Mammary epithelial cell (primary cell): ENCODE results near the gene YAF2.

Source experiments
- EZH2 ChIP-seq: IDR thresholded peaks from 2 replicates; pipeline ENCODE4 v1.6.1; 2012; ENCODE audit warnings: low read length, inconsistent platforms, borderline replicate concordance
- TF ChIP-seq, protein P1 (sequence below), 2 donors: IDR thresholded peaks in 1 of 2; conservative IDR thresholded peaks in 1 of 2; 2 replicates each; pipeline ENCODE4 v1.5.1; 2011 to 2012; ENCODE audit warnings: inconsistent platforms in 2 of 2, low read length in 2 of 2, mild to moderate bottlenecking in 2 of 2, control low read depth in 1 of 2, low read depth in 1 of 2; ENCODE audit not compliant: insufficient read depth in 1 of 2; ENCODE audit errors: extremely low read depth in 1 of 2

DNA sequence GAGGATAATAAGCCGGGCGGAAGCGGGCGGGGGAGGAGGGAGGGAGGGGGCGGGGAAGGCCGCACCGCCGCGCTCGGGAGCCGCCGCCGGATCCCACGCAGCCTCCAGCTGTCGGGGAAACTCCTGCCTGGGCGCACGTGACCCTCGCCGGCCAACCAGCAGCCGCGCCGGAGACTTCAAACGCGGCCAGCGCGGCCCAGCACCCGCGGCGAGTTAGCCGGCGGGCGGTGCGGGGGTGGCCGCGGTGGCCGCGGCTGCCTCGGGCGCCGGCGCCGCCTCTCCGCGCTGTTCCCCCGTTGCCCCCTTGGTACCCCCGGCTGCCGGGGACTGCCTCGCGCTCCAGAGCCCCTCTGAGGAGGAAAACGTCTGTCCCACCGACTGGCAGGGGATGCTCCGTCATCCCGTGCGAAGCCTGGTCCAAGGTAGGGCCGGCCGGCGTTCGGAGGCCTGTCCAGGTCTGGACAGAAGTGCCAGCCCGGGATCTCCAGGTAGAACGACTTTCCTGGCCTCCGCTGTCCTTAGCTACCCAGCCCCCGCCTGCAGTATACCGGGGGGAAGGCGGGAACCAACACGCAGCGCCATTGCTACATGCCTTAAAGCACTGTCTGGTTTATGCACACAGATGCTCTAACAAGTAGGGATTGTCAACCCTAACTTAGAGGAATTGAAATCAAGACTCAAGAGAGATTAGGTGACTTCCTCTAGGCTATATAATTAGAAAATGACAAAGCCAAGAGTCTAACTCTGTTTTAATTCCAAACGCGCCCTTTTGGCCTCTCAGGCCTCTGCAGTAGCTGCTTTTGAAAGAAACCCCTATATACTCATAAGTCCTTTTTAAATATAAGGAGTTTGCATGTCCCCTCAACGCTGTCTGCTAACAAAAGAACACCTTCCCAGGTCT is at the start of gene YAF2:
- TF ChIP-seq, protein P1, sequence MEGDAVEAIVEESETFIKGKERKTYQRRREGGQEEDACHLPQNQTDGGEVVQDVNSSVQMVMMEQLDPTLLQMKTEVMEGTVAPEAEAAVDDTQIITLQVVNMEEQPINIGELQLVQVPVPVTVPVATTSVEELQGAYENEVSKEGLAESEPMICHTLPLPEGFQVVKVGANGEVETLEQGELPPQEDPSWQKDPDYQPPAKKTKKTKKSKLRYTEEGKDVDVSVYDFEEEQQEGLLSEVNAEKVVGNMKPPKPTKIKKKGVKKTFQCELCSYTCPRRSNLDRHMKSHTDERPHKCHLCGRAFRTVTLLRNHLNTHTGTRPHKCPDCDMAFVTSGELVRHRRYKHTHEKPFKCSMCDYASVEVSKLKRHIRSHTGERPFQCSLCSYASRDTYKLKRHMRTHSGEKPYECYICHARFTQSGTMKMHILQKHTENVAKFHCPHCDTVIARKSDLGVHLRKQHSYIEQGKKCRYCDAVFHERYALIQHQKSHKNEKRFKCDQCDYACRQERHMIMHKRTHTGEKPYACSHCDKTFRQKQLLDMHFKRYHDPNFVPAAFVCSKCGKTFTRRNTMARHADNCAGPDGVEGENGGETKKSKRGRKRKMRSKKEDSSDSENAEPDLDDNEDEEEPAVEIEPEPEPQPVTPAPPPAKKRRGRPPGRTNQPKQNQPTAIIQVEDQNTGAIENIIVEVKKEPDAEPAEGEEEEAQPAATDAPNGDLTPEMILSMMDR (conservative IDR thresholded peaks at IDR 0.05 in 1 of 2, IDR thresholded peaks at IDR 0.05 in 1 of 2; ENCODE audit: extremely low read depth in 1 of 2, insufficient read depth in 1 of 2, low read depth in 1 of 2, low read length in 2 of 2), result no peak
- no peak for TF ChIP-seq EZH2
